ENCODE results near the gene INPP5K.
A peak's percentile ranks its signal among the peaks of the same experiment; 100 is the strongest.
"Not testable (repeated sequence)": the region's sequence is repeated elsewhere in the genome, so short reads cannot be mapped to it uniquely, and the experiment has no call there.

Gene INPP5K

DNA sequence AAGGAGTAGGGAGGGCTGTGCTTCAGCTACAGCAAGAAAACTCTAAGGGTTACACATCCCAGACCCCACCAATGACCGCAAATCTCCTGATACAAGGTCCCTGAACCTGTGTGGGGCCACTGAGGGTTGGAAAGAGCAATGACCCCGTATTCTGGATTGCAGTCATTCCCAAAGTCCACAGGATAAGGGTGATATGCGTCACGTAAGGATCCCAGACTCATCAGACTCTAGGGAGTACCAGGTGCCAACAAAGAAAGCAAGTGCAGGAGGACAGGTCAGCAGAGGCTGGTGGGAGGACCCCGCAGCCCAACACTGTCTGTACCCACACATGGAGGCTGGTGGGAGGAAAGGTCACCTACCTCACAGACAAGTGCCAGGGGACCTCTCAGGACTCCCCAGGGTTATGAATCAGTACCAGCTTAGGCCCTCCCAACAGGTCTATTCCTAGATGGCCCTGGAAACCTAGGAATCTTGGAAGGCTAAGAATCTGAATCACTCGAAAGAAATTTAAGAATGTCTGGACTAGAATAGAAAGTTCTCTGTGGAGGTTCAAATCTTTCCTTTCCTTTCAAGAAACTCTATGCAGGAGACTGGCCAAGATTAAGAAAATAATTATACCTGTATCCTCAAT, 30.0 kb upstream of the INPP5K start:
- no peak for DNase-seq

DNA sequence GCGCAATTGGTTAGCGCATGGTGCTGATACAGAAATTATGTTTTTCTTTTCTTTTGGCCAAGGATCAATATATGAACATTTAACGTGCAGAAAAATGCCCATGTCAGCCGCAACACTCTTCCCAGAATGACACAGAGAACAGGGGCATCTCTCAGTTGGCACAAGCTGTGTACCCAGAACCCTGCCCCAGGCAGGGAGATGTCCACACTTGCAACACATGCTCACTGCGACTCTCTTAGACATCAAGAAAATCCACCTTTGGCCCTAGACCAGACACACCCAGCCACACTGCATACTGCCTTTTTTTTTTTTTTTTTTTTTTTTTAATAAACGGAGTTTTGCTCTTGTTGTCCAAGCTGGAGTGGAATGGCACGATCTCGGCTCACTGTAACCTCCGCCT, 29.2 kb upstream of the INPP5K start:
- no peak for DNase-seq

DNA sequence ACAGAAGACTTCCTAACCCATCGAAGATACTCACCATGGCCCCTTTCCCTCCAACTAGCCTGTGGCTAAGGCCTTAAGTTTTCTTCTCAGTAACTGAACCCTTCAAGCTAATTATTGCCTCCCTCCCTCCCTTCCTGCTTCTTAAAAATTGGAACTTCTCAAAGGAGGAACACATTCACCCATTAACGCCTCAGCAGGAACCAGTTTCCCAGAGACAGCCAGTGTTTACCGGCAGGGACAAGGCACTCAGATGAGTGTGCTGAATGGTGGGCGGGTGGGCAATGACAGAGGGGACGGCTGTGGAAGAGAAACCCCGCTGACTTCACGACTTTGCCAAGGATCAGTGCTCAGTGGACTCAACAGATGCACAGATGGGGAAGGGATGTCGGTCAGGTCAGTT, 25.9 kb upstream of the INPP5K start:
- DNase-seq = no peak

DNA sequence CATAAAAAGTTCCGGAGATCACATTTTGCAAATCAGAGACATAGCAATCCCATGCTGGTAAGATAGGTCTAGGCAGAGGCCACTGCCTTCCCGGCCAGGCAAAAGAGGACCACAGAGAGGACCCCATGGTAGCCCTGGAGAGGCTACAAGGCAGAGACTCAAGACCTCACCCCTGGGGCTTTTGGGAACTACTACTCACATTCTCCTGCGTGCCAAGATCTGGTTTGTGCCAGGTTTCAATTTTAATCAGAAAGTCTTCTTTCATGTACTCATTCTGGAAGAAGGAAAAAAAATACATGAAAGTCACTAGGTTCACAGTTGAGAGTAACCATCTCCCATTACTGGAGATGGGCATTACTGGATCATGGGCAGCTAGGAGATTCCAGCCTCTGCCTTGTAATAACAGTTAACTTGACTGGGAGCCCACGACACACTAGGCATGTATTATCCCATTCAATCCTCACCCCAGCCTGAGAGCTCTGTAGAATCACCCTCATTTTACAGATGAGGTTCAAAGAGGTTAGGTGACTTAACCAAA, 25.0 kb upstream of the INPP5K start:
- no peak for DNase-seq

DNA sequence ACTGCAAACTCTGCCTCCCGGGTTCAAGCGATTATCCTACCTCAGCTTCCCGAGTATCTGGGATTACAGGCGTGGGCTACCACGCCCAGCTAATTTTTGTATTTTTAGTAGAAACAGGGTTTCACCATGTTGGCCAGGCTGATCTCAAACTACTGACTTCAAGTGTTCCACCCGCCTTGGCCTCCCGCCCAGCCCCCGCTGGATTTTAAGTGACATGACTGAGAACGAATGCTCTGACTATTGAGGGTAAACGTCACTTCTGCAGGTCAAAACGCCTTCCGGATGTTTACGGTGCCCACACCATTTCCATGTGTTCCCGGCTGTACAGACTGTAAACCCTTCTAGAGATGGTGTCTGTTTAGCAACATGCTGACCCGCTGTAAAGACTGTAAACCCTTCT, 23.4 kb upstream of the INPP5K start:
- DNase-seq = no peak

DNA sequence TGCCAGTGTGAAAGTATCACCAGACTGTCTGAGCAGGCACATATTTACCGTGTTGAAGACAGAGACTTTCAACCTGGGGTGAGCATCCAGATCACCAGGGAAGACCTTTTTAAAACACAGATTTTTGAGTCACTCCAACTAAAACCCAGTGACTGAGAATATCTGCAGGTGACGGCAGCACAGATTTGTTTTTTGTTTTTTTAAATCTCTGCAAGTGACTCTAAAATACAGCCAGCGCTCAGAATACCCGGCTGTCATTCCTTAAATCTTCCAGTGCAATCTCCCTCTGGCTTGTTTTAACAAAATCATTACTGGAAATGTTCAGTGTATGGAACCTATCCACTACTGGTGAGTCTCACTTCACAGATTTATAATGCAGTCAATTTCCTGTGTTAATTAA, 19.3 kb upstream of the INPP5K start:
- no peak for DNase-seq

DNA sequence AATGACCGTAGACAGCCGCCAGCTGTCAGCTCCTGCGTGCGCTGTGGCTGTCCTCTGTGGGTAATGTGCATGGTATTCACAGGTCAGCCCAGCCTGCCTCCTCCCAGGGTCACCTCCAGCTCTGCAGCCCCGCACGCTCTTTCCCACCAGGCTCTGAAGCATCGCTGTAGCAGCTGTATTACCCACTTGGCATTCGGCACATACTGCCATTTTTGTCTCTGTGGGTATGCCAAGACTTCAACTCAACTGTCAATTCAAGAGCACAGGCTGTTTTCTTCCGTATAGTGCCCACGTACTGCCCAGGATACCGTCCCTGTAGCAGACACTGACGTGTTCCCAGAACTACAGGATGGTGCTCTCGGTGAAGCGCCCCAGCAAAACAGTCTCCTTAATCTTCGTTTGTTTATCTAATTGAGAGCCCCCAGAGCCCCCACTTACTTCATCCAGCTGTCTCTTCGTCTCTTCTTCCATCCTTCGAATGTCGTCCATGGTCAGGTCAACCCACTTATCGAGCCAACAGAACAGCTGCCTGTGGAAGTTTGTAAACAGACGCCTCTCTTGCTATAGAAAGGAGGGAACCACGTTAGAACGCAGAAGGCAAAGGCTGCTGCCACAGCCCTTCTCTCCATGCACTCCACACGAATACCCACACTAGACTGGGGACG, 17.4 kb upstream of the INPP5K start:
- no peak for DNase-seq

DNA sequence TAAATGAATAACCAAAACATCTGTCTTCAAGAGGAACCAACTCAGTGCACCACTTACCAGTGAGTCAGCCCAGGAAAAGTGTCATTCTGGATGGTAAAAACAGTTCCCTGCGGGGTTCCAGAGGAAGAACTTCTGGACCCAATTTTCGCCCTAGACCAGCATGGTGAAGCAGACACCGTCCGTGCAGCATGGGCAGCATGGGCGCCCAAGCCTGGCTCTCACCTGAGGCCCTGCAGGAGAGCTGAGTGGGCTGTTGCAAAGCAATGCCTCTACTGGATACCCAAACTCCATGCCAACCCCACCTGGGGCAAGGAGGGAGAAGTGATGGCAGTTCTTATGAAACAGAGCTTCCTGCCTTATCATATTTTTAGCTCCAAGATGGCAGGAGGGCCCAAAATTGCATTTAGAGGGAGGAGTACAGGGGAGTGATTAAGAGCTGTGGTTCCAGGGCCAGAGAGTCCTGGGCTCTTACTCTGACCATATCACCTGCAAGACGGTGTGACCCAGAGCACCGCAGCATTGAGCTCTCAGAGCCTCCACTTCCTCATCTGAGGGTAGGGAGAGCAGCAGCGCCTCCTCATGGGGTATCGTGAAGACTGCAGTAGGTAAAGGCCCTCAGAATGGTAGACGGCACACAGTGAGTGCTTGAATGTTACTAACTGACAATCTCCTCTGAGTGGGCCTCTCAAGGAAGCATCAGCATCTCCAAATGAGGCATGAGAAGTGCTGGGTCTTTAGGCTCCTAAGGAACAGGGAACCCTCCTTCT, 16.6 kb upstream of the INPP5K start:
- DNase-seq = no peak

DNA sequence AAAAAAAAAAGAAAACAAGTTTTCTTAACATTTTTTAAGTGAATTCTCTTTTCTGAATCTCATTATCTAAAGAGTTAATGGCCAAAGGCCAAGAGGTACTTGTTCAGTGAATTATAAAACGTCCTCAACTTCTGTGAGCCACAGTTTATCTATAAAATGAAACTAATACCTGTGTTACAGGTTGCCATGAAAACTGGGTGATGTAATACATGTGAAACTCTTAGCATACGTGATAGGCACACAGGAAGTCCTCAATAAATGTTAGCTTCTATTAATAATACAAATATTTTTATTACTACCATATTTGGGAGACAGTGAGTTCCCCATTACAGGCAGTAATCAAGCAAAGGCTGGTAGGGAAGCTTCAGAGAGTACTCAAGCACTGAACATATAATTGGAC, 13.5 kb upstream of the INPP5K start:
- no peak for DNase-seq

DNA sequence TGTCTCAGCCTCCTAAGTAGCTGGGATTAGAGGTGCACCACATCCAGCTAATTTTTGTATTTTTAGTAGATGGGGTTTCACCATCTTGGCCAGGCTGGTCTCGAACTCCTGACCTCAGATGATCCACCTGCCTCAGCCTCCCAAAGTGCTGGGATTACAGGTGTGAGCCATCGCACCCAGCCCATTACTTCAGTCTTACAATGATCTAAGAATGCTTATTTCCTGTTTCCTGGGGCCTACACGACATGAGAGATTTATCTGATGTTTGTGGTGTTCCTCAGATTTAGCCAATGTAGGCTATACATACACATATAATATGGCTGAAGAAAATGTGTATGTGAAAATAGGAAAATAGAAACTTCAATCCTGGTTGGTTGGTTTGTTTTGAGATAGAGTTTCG, 10.5 kb upstream of the INPP5K start:
- not testable (repeated sequence) for DNase-seq

DNA sequence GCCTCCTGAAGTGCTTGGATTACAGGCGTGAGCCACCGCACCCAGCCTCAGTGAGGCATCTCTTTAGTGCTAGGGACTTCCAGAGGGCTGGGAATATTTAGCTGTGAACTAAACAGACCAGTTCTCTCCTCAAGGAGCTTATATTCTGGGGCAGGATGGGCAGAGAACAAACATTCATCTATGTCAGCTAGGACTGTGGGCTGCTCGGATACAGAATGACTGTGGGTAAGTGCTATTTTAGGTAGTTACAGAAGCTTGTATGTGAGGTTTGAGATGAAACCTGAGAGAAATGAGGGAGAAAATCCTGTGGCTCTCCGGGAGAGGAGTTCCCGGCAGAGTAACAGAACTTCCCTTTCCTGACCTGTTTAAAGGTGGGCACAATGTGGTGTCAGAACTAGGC, 6.2 kb upstream of the INPP5K start:
- no peak for DNase-seq

DNA sequence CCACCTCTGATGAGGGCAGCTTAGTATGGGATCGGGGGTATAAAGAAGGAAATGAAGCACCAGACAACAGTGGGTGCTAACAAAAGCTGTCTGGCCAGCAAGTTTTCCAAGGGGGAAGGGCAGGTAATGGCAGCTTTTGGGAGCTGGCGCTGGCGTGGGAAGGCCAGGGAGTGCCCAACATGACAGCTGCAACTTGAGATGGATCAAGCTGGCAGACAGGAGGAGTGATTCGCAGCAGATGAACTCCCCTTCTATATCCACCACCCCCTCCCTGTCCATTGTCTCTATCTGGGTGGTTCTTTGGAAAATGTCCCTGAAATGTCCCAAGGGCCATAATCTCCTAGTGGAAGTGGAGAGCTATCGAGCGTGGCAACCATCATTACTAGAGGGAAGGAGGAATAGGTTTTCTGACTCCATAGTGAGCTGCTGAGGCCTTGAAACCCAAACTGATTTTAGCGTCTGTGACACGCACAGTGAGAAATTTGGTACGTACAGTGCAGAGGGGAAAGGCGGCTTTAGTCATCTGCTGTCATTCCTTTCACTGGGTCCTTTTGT, 4.8 kb upstream of the INPP5K start:
- DNase-seq = no peak

DNA sequence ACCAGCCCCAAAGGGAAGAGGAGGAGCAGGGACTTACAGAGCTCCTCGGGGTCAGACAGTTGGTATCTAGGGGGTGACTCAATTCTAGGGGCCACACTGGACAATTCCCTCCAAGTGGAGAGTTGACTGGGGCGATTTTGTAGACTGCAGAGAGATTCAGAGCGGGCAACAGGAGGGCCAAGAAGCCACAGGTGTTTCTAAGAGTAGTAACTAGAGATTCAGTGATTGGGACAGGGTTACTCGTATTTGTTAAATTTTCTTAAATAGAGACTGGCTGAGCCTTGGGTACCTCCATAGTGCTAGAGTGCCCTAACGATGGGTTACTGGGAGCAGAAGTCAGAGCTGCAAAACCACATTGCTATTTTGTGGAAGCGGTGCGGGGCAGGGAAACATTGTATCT, 3.3 kb upstream of the INPP5K start:
- DNase-seq = no peak

DNA sequence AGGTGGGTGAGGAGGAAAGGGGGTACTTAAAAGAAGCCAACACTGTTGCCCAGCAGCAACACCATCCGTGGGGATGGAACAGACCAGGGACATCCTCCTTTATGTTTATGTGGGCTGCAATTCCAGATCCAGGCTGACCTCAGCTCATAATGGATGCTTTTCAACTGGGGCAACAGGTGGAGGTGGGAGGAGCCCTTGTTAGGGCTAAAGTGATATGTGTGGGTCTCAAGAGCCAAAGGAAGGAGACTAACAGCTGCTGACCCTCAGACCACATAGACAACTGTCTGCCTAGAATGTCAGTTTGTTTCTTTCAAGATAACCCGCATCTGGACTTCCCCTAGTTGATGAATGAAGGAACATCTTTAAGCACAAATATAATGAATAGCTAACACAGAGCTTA, 2.0 kb upstream of the INPP5K start:
- DNase-seq = no peak

DNA sequence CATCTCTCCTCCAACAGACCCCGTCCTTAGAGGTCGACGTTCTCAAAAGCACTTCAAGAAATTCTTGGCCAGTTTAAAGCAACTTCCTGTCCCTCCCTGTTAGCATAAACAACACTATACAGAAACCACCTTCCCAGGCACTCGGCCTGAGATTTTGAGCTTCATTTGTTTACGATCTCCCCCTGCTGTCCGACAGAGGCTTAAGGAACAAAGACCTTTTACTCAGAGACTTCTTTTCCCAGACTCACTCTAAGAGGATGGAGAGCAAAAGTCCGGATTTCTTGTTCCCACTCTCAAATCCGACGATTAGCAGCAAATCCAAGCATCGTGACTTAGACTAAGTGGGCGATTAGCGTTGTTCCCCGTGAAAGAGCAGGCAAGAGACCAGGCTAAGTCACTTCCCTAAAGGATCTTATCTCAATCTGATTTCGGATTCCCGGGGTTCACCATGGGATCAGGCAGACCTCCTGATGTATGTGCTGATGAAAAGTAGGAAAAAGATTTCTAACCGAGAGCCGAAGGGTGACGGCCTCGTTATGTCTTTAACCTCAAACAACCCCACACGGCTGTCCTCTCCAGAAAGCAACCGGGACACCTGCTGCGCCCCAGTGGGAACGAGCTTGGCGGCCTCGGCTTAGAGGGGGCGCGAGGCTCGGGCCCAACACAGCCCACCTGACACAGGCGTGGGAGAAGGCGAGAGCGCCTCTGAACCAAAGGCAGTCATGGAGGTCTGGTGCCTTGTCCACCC, 598 bp downstream of the INPP5K start:
- DNase-seq = peak; percentile 4

DNA sequence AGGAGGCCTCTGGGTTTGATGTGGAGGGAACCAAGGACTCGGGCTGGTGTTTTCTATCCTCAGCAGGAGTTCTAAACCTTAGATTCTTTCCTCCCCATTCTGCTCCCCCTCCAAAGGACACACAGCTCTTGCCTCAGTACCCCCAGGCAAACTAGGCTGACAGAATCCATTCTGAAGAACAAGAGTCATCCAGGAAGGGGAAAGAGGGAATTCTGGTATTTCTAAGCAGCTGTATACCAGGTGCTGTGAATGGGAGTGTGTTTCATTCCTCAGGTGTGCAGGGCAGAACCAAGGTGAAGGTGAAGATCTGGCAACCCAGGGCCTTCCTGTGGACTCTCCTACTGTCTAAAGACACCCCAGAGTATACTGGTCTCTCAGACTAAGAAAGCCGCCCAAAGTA, 4.1 kb downstream of the INPP5K start:
- no peak for DNase-seq

DNA sequence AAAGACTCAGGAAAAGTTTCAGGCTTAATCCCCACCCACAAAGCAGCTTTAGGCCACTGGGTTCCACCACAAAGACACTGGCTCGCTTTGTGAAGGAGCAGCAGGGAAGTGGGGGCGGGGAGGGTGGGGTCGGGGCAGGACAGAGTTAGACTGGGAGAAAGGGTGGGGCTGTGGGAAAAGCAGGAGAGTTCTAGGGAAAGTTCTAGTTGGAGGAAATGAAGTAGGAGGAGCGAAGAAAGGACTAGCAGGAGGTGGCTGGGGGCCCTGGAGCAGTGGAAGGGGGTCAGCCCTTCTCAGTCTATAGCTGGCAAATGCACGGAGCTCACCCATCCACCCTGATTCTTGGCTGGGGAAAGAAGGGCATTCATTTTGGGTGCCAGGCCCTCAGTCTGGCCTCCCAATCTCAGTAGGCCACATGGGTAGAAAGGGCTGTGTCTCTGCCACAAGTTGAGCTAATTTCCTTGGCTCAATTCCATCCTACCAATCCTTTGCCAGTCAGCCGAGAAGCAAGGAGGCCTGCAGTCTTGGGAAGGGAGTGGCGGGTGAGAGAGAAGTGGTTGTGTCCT, 4.6 kb downstream of the INPP5K start:
- no peak for DNase-seq

DNA sequence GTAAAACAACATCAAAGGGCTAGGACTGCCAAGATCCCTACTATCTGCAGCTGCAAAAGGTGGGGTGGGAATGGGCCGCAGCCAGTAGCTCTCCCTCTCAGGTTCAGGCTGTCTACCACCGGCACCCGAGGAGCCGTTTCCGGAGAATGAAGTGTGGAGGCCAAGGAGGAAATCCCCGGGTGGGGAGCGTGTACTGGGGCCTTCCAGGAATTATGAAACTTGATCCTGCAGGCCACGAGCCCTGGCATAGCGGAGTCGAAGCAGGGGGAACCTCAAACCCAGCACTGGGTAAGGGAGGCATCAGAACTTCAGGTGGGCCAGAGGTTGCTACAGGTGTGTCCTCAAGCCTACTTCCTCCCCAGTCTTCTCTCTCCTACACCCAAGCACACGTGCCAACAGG, 5.1 kb downstream of the INPP5K start:
- DNase-seq = no peak

DNA sequence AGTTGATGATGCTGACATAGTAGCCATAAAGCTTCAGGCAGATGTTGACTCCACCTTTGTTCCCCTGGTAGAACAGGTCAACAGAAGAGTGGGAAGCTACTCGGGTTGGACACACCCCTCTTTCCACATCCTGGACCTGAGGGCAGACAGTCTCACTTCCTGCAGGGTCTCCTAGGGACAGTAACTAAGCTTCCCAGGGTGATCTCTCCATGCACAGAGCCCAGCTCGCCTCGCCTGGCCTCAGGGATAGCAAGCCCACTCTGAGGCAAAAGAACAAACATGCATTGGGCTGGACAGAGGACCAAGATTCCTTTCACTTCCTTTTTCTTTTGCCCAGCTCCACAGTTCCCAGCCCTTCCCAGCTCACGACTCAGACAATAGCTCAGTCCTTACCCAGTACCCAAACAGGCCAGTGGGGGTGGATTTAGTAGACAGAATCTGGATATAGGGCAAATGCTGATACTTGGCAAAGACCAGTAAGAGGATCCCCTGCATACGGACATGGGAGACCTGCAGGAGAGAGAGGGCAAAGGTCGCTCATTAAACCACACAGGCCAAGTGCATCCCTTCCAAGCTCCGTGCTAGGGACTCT, 7.0 kb downstream of the INPP5K start:
- DNase-seq = no peak

DNA sequence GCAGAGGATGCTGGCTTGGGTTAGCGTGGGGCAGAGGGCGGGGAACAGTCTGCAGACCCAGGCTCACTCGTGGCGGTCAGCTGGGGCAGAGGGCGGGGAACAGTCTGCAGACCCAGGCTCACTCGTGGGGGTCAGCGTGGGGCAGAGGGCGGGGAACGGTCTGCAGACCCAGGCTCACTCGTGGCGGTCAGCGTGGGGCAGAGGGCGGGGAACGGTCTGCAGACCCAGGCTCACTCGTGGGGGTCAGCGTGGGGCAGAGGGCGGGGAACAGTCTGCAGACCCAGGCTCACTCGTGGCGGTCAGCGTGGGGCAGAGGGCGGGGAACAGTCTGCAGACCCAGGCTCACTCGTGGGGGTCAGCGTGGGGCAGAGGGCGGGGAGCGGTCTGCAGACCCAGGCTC, 7.7 kb downstream of the INPP5K start:
- DNase-seq = not testable (repeated sequence)

DNA sequence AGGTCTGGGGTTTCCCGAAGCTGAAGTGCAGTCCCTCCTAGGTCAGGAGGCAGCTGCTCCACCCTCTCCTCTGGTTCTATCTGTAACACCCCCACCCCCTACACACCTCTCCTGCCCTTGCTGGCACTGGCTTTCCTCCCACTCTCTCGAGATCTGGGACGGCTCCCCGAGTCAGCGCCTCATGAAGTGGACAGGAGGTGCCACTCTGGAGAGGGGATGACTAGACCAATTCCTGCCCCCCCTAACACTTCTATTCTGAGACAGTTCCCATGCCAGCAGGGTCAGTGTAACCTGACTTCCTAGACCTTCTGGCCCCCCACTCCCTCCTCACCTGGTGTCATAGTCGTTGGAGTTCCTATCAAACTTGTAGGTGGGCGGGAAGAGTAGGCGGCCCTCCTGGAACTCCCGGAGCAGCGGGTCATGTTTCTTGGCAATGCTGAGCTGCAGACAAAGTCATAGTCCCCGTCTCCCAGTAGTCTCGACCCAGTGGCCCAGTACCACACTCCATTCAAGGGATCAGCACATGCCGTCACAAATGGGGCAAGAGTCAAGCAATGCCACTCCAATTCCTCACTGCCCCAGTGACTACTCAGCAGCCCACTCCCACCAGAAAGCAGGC, 9.7 kb downstream of the INPP5K start:
- no peak for DNase-seq

DNA sequence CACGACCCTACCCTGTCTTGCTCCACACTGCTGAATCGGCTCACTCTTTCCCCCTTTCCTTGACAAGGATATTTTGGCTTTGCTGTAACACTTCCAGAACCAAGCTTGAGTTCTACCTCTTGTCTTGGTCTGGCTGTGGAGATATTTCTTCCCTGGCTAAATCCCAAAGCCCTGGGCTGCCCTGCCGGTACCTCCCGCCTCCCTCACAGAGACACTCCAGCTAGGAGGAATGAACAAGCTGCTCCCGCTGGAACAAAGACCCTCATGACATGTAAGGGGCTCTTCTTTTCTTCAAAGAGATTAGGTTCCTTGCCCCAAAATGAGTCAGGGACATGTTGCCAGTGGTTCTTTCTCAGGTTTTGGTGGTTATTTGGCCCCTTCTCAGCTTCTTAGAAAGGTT, 10.8 kb downstream of the INPP5K start:
- DNase-seq = no peak
